A549 (cell line): Measurements from ENCODE around the gene BOC. TPM values are rescaled to one million over a fixed set of nuclear protein-coding genes. Genes with fewer than 3 reads are reported as not detected.
A peak's percentile ranks its signal among the peaks of the same experiment; 100 is the strongest.

Experiments
- ATAC-seq, 2 experiments: fragments of 200-7000 bp in 1 of 2; fragments of >200 bp in 1 of 2; cut with Nextera tagmentation in 1 of 2; cut with Tn5 transposase in 1 of 2; 3 replicates each; pipeline versions ENCODE4 v1.8.0 to v1.9.1; 2018 to 2020; ENCODE audit warnings: mild to moderate bottlenecking in 1 of 2, moderate library complexity in 1 of 2
- CTCF ChIA-PET: fragments of 300-600 bp; sonication (Branson Sonifier 250); formaldehyde crosslinking; extraction: SDS; loops from one replicate; lab custom pipeline; 2021; ENCODE audit warnings: antibody characterized with exemption, inconsistent platforms; lab: Yijun Ruan, JAX
- POLR2A ChIA-PET: fragments of 350-600 bp; formaldehyde crosslinking; extraction: SDS; loops from one replicate; lab custom pipeline; 2021; ENCODE audit warnings: antibody characterized with exemption, inconsistent platforms; lab: Yijun Ruan, JAX
- DNase-seq, 2 experiments: peaks; one replicate each; pipeline versions ENCODE4 v3.0.0 to v3.0.0-alpha.2; 2011 to 2016; ENCODE audit warnings: low read depth in 1 of 2, low spot score in 1 of 2
- FAIRE-seq: peaks from 2 replicates; lab custom pipeline; 2011; peaks lifted over from hg19 to GRCh38; lab: Jason Lieb, UNC
- H3K27ac ChIP-seq, 2 experiments: fragments of >200 bp; sonication (Bioruptor Twin); formaldehyde crosslinking; 3 replicates each; pipeline ENCODE4 v1.5.1; 2016 to 2017
- H3K4me1 ChIP-seq: fragments of >200 bp; sonication (Bioruptor Twin); formaldehyde crosslinking; 3 replicates; pipeline ENCODE4 v1.6.1; 2016
- H3K4me2 ChIP-seq: fragments of >200 bp; sonication (Bioruptor Twin); formaldehyde crosslinking; 3 replicates; pipeline ENCODE4 v1.6.1; 2016
- H3K4me3 ChIP-seq: fragments of >200 bp; sonication (Bioruptor Twin); formaldehyde crosslinking; 3 replicates; pipeline ENCODE4 v1.5.1; 2016
- H3K9me3 ChIP-seq: fragments of >200 bp; sonication (Bioruptor Twin); formaldehyde crosslinking; 3 replicates; pipeline ENCODE4 v1.6.1; 2016
- CEBPB ChIP-seq, 2 experiments: fragments of >200 bp in 1 of 2; sonication (Bioruptor Twin) in 1 of 2; formaldehyde crosslinking in 1 of 2; IDR thresholded peaks; 2 replicates each; pipeline ENCODE4 v1.6.1; 2012 to 2016
- CHD2 ChIP-seq: fragments of 150-350 bp; IDR thresholded peaks from 2 replicates; pipeline ENCODE4 v1.6.1; 2014; ENCODE audit warnings: low read length; ENCODE audit not compliant: partially characterized antibody
- EHF ChIP-seq: fragments of 250-450 bp; sonication (Bioruptor Pico); IDR thresholded peaks from 2 replicates; pipeline ENCODE4 v1.5.0; 2020; ENCODE audit warnings: mild to moderate bottlenecking
- FOSB ChIP-seq: fragments of 250-450 bp; sonication (Bioruptor Pico); IDR thresholded peaks from 2 replicates; pipeline ENCODE4 v1.5.0; 2020; ENCODE audit warnings: mild to moderate bottlenecking, moderate library complexity
- HDAC2 ChIP-seq: fragments of 200-600 bp; sonication (generic); IDR thresholded peaks from 2 replicates; pipeline ENCODE4 v1.6.1; 2016
- JUN ChIP-seq, 2 experiments: fragments of >200 bp; sonication (Bioruptor Twin); formaldehyde crosslinking; IDR thresholded peaks; 2 replicates in 1 of 2; 3 replicates in 1 of 2; pipeline ENCODE4 v1.6.1; 2016 to 2017
- MAFK ChIP-seq: fragments of 450-650 bp; IDR thresholded peaks from 2 replicates; pipeline ENCODE4 v1.6.1; 2014; ENCODE audit not compliant: partially characterized antibody
- NFE2L2 ChIP-seq: fragments of 150-350 bp; conservative IDR thresholded peaks from 2 replicates; pipeline ENCODE4 v1.6.1; 2014; ENCODE audit warnings: low read length
- RCOR1 ChIP-seq: fragments of 150-350 bp; IDR thresholded peaks from 2 replicates; pipeline ENCODE4 v1.6.1; 2014; ENCODE audit warnings: antibody characterized with exemption, low read length, low read depth
- SMC3 ChIP-seq: fragments of >200 bp; sonication (Bioruptor Twin); formaldehyde crosslinking; IDR thresholded peaks from 3 replicates; pipeline ENCODE4 v1.6.1; 2018; ENCODE audit warnings: inconsistent platforms
- ZFP36 ChIP-seq: fragments of 450-650 bp; IDR thresholded peaks from 2 replicates; pipeline ENCODE4 v1.6.1; 2014; ENCODE audit warnings: borderline replicate concordance; ENCODE audit not compliant: partially characterized antibody
- ZSCAN20 ChIP-seq: fragments of 250-450 bp; sonication (Bioruptor Pico); IDR thresholded peaks from 2 replicates; pipeline ENCODE4 v1.8.0; 2022; ENCODE audit warnings: mild to moderate bottlenecking, moderate library complexity
- WGBS: methylation state at CpG from one replicate; pipeline ENCODE4 v1.1.6; 2017; ENCODE audit errors: missing lambda C conversion rate; 5-methylcytosine and 5-hydroxymethylcytosine counted together
- polyA plus RNA-seq, 4 experiments: library from polyadenylated mRNA; depleted of rRNA in 3 of 4; stranded (reverse); fragments of >200 nt; fragmentation: RNase III in 1 of 4; extraction: RNeasy Plus Mini Kit Qiagen cat#74134 plus additional on column Dnase treatment in 1 of 4; gene quantifications; 2 replicates in 3 of 4; 3 replicates in 1 of 4; pipeline ENCODE4 v1.2.3, GENCODE V29; 2011 to 2017
- TF ChIP-seq, protein P1 (sequence below): IDR thresholded peaks from 2 replicates; pipeline ENCODE4 v1.6.1; 2012; ENCODE audit warnings: low read depth, borderline replicate concordance
- TF ChIP-seq, protein P2 (sequence below): fragments of 150-350 bp; IDR thresholded peaks from 2 replicates; pipeline ENCODE4 v1.6.1; 2014; ENCODE audit warnings: low read depth, mild to moderate bottlenecking, low read length

Gene BOC
- polyA plus RNA-seq, 2 of the 4 experiments (the other 2 are of a cell fraction) = 4.0 TPM

- no peak overlapping the region for H3K4me2 ChIP-seq
- ATAC-seq (no peak), FAIRE-seq (no peak), DNase-seq (no peak)
- TF ChIP-seq SMC3 = no peak
- POLR2A ChIA-PET = no interaction called here
- 88% methylated on average over 10 of the region's 15 CpGs for WGBS
- H3K4me3 ChIP-seq = no peak overlapping the region
- CTCF ChIA-PET = interaction anchor here (0.6 to 3.5 kb wide), 7 partner anchors 8 to 222 kb away, joined by 3 to 21 read pairs (median 3); no protein-coding TSS in a partner anchor
- no peaks in the 10 kb centered on the region for H3K4me1 ChIP-seq
- no peaks in the 10 kb centered on the region for H3K9me3 ChIP-seq
- no peak overlapping the region for H3K27ac ChIP-seq
These were observed 61.7 kb downstream of the BOC start for GRCh38 chr3:113273011-113273410.

DNA sequence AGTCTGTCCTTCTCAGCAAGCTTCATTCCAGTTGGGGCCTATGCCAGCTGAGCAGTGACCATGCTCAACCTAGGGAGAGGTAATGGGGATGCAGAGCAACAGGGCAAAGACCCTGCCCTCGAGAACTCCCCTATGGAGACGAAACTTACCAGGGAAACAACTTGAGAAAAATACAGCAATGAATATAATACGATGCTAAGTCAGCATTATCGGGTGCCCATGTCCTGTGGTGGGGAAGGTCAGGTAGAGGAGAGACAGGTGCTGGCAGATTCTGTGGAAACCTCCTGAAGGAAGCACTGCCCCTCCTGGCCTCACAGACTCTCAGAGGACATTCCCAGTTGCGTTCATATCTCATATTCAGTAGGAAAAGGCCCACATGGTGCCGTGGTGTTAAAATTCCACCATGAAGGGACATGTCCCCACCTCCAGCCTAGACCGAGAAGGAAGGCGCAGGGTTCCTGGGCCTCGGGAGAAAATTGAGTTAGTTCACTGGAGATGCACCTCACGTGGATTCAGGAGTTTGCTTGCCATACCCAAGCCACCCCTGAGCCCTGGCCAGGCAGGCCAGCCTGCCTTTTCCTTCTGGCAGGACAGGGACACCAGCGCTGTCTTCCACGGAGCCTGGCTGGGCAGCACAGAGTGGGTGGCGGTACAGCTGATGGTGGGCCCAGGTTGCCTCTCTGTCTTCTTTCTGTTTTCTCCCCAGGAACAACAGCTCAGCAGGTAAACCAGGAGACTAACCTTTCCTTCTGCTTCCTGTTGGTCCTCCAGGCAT lies 62.4 kb downstream of the BOC start:
- H3K4me1 ChIP-seq = no peaks in the 10 kb centered on the region
- TF ChIP-seq MAFK = peak; percentile 86
- no peak for TF ChIP-seq CHD2
- H3K27ac ChIP-seq = no peak overlapping the region
- WGBS = 77% methylated on average over 13 of the region's 13 CpGs
- no peak for DNase-seq
- no peak for FAIRE-seq
- no peaks in the 10 kb centered on the region for H3K9me3 ChIP-seq
- CTCF ChIA-PET = interaction anchor here (0.6 to 3.5 kb wide), 7 partner anchors 10 to 223 kb away, joined by 3 to 21 read pairs (median 3); no protein-coding TSS in a partner anchor
- no peak for ATAC-seq
- no peak overlapping the region for H3K4me2 ChIP-seq
- POLR2A ChIA-PET = no interaction called here
- H3K4me3 ChIP-seq = no peak overlapping the region

DNA sequence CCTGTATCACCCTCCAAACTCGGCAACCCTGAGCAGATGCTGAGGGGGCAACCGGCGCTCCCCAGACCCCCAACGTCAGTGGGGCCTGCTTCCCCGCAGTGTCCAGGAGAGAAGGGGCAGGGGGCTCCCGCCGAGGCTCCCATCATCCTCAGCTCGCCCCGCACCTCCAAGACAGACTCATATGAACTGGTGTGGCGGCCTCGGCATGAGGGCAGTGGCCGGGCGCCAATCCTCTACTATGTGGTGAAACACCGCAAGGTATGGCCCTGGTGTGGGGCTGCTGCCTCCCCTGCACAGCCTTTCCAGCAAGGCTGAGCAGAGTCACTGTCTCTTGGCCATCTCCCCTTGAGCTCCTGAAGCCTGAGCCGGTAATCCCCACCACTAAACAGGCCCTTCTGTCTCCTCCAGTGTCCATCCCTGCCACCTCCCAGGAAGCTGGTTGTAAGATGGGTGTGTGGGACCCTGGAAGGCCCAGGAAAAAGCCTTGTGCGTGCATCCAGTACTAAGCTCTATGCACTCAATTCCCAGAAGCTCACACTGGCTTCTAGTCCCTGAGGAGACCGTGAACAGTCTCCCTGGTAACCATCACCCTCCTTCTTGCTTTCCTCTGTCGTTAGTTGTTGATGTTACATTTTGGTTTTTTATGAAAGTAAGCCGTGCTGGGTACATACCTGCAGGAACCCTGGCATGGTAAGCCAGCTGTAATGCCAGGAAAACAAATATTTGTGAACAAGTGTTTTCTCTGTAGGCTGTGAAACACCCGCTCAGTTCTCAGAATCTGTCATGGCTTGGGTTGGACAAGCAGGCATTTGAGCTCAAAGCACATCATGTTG lies 63.3 kb downstream of the BOC start:
- H3K4me3 ChIP-seq = no peak overlapping the region
- DNase-seq (no peak), ATAC-seq (no peak), FAIRE-seq (no peak)
- 86% methylated on average over 12 of the region's 20 CpGs for WGBS
- no peak overlapping the region for H3K4me2 ChIP-seq
- ChIA-PET POLR2A (no interaction called here), CTCF (interaction anchor here (0.9 to 3.5 kb wide), 4 partner anchors 9 to 660 kb away, joined by 3 to 21 read pairs (median 3); no protein-coding TSS in a partner anchor)
- H3K9me3 ChIP-seq = no peaks in the 10 kb centered on the region
- no peaks in the 10 kb centered on the region for H3K4me1 ChIP-seq
- H3K27ac ChIP-seq = no peak overlapping the region
- TF ChIP-seq ZFP36 (no peak), EHF (CRISPR knock-in tag) (no peak), HDAC2 (no peak)

DNA sequence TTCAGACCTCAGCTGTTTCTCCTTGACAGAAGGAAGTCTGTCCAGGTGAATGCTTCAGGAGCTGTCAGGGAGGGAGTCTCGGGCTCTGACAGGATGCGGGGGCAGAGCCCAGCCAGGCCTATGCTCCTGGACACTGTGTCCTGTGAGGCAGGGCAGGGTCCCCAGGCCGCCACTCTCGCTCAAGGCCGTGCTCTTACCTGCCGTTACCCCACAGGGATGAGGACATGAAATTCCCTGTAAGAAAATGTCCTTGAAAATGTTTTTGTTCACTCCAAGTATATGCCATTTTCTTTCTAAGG lies 63.9 kb downstream of the BOC start:
- H3K9me3 ChIP-seq = no peaks in the 10 kb centered on the region
- no peak for TF ChIP-seq FOSB (CRISPR knock-in tag)
- TF ChIP-seq CHD2 = no peak
- TF ChIP-seq JUN (IDR thresholded peaks at IDR 0.05) = no peak
- TF ChIP-seq CEBPB (IDR thresholded peaks at IDR 0.05) = no peak
- TF ChIP-seq, protein P1, sequence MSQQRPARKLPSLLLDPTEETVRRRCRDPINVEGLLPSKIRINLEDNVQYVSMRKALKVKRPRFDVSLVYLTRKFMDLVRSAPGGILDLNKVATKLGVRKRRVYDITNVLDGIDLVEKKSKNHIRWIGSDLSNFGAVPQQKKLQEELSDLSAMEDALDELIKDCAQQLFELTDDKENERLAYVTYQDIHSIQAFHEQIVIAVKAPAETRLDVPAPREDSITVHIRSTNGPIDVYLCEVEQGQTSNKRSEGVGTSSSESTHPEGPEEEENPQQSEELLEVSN = no peak
- no peak for TF ChIP-seq ZSCAN20 (CRISPR knock-in tag)
- TF ChIP-seq NFE2L2 = no peak
- TF ChIP-seq, protein P2, sequence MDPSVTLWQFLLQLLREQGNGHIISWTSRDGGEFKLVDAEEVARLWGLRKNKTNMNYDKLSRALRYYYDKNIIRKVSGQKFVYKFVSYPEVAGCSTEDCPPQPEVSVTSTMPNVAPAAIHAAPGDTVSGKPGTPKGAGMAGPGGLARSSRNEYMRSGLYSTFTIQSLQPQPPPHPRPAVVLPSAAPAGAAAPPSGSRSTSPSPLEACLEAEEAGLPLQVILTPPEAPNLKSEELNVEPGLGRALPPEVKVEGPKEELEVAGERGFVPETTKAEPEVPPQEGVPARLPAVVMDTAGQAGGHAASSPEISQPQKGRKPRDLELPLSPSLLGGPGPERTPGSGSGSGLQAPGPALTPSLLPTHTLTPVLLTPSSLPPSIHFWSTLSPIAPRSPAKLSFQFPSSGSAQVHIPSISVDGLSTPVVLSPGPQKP = no peak
- no peak for TF ChIP-seq RCOR1
- TF ChIP-seq, all 56 proteins: peak for 0
- POLR2A ChIA-PET = no interaction called here
- DNase-seq (no peak), ATAC-seq (no peak), FAIRE-seq (no peak)
- H3K4me1 ChIP-seq = no peaks in the 10 kb centered on the region
- 89% methylated on average over 6 of the region's 6 CpGs for WGBS
- H3K4me2 ChIP-seq = no peak overlapping the region
- H3K27ac ChIP-seq = no peak overlapping the region
- CTCF ChIA-PET = interaction anchor here (0.9 to 3.5 kb wide), 3 partner anchors 10 to 660 kb away, joined by 3 to 21 read pairs (median 3); no protein-coding TSS in a partner anchor
- no peak overlapping the region for H3K4me3 ChIP-seq
